HG03565 (cell line): ENCODE data around the gene RFFL.

ENCODE experiments used
- ATAC-seq: cut with Tn5 transposase; IDR thresholded peaks from one replicate; pipeline ENCODE4 v1.9.1; 2021; ENCODE audit warnings: mild to moderate bottlenecking, moderate library complexity; ENCODE audit not compliant: unreplicated experiment

The RFFL gene

GRCh38 chr17:35081638-35082037 lies 18.1 kb upstream of the RFFL start:
- ATAC-seq: no peak

GRCh38 chr17:35080536-35080935 lies 17.0 kb upstream of the RFFL start:
- peak; percentile 47 for ATAC-seq

- ATAC-seq: no peak
These were observed 16.3 kb upstream of the RFFL start for GRCh38 chr17:35079547-35080423.

- no peak for ATAC-seq
These were observed 13.4 kb upstream of the RFFL start for GRCh38 chr17:35076874-35077273.

GRCh38 chr17:35074711-35075707 lies 11.5 kb upstream of the RFFL start:
- no peak for ATAC-seq

GRCh38 chr17:35073991-35074627 lies 10.6 kb upstream of the RFFL start:
- ATAC-seq: no peak

GRCh38 chr17:35073183-35073790 lies 9.8 kb upstream of the RFFL start:
- ATAC-seq: no peak

GRCh38 chr17:35069311-35069710 lies 5.8 kb upstream of the RFFL start:
- ATAC-seq: no peak

- no peak for ATAC-seq
These were observed 4.7 kb upstream of the RFFL start for GRCh38 chr17:35068249-35068648.

GRCh38 chr17:35065880-35066279 lies 2.4 kb upstream of the RFFL start:
- ATAC-seq: no peak

GRCh38 chr17:35064516-35065215 lies 1.2 kb upstream of the RFFL start:
- no peak for ATAC-seq

GRCh38 chr17:35062308-35062707 lies 1.2 kb downstream of the RFFL start:
- no peak for ATAC-seq

GRCh38 chr17:35057332-35057915 lies 6.1 kb downstream of the RFFL start:
- no peak for ATAC-seq

- no peak for ATAC-seq
These were observed 7.5 kb downstream of the RFFL start for GRCh38 chr17:35056013-35056412.

- no peak for ATAC-seq
These were observed 10.3 kb downstream of the RFFL start for GRCh38 chr17:35053204-35053603.

- ATAC-seq: no peak
These were observed 10.7 kb downstream of the RFFL start for GRCh38 chr17:35052780-35053179.

- no peak for ATAC-seq
These were observed 11.3 kb downstream of the RFFL start for GRCh38 chr17:35052241-35052610.

- ATAC-seq: no peak
These were observed 11.8 kb downstream of the RFFL start for GRCh38 chr17:35051579-35052240.

GRCh38 chr17:35051183-35051578 lies 12.3 kb downstream of the RFFL start:
- ATAC-seq: peak; percentile 38
